Hepatocyte (in vitro differentiated cells): ENCODE data around the gene FAM120A. TPM values are rescaled to one million over a fixed set of nuclear protein-coding genes. Genes with fewer than 3 reads are reported as not detected.

ENCODE experiments used
- DNase-seq: peaks from one replicate; pipeline ENCODE4 v3.0.0-alpha.2; 2016; ENCODE audit warnings: low spot score
- H2AFZ ChIP-seq: fragments of 200-600 bp; sonication (generic); 2 replicates; pipeline ENCODE4 v1.6.0; 2016; ENCODE audit warnings: antibody characterized with exemption, mild to moderate bottlenecking
- H3K27ac ChIP-seq: fragments of 200-600 bp; sonication (generic); 2 replicates; pipeline ENCODE4 v1.5.1; 2016; ENCODE audit warnings: mild to moderate bottlenecking
- H3K27me3 ChIP-seq: fragments of 200-600 bp; sonication (generic); 2 replicates; pipeline ENCODE4 v1.6.1; 2016
- H3K36me3 ChIP-seq: fragments of 200-600 bp; sonication (generic); replicated peaks from 2 replicates; pipeline ENCODE4 v1.5.1; 2016; ENCODE audit warnings: low read depth; ENCODE audit not compliant: insufficient read depth
- H3K4me1 ChIP-seq: fragments of 200-600 bp; sonication (generic); 2 replicates; pipeline ENCODE4 v1.5.1; 2016; ENCODE audit warnings: mild to moderate bottlenecking, moderate library complexity; ENCODE audit not compliant: insufficient read depth
- H3K4me2 ChIP-seq: fragments of 200-600 bp; sonication (generic); 2 replicates; pipeline ENCODE4 v1.6.0; 2016
- H3K4me3 ChIP-seq: fragments of 200-600 bp; sonication (generic); 2 replicates; pipeline ENCODE4 v1.5.1; 2016; ENCODE audit warnings: mild to moderate bottlenecking
- H3K79me2 ChIP-seq: fragments of 200-600 bp; sonication (generic); 2 replicates; pipeline ENCODE4 v1.6.0; 2017; ENCODE audit warnings: mild to moderate bottlenecking
- H3K9me2 ChIP-seq: fragments of 200-600 bp; sonication (generic); replicated peaks from 2 replicates; pipeline ENCODE4 v1.6.0; 2017; ENCODE audit warnings: mild to moderate bottlenecking; ENCODE audit not compliant: insufficient read depth
- H3K9me3 ChIP-seq: fragments of 200-600 bp; sonication (generic); 2 replicates; pipeline ENCODE4 v1.5.1; 2016; ENCODE audit warnings: low read depth, mild to moderate bottlenecking
- H4K20me1 ChIP-seq: fragments of 200-600 bp; sonication (generic); 2 replicates; pipeline ENCODE4 v1.6.0; 2016; ENCODE audit warnings: mild to moderate bottlenecking; ENCODE audit not compliant: insufficient read depth, poor library complexity, severe bottlenecking
- EZH2 ChIP-seq: fragments of 200-600 bp; sonication (generic); IDR thresholded peaks from 2 replicates; pipeline ENCODE4 v1.6.1; 2016; ENCODE audit warnings: antibody characterized with exemption, mild to moderate bottlenecking, borderline replicate concordance
- EZH2phosphoT487 ChIP-seq: fragments of 200-600 bp; sonication (generic); IDR thresholded peaks from one replicate; pipeline ENCODE4 v1.6.1; 2018; ENCODE audit warnings: antibody characterized with exemption, mild to moderate bottlenecking, low read depth, moderate library complexity; ENCODE audit not compliant: unreplicated experiment, severe bottlenecking
- WGBS: methylation state at CpG from one replicate; pipeline ENCODE4 v1.1.6; 2016; ENCODE audit warnings: low lambda C conversion rate; ENCODE audit errors: missing lambda C conversion rate; 5-methylcytosine and 5-hydroxymethylcytosine counted together
- polyA plus RNA-seq: library from polyadenylated mRNA; unstranded; fragments of >200 nt; fragmentation: Nextera tagmentation; extraction: Ambion mirVana; gene quantifications from 2 replicates; pipeline ENCODE4 v1.2.1, GENCODE V29; 2016
- total RNA-seq: library from RNA; depleted of rRNA; stranded (reverse); fragments of >200 nt; gene quantifications from 2 replicates; pipeline ENCODE4 v1.2.3, GENCODE V29; 2014
- TF ChIP-seq, protein P1 (sequence below): fragments of 200-600 bp; sonication (generic); IDR thresholded peaks from 2 replicates; pipeline ENCODE4 v1.5.1; 2016; ENCODE audit warnings: antibody characterized with exemption, mild to moderate bottlenecking; ENCODE audit not compliant: poor library complexity

Gene FAM120A
- total and polyA plus RNA-seq, 2 experiments from 2014 or later: 16.0 to 49.3 TPM

DNA sequence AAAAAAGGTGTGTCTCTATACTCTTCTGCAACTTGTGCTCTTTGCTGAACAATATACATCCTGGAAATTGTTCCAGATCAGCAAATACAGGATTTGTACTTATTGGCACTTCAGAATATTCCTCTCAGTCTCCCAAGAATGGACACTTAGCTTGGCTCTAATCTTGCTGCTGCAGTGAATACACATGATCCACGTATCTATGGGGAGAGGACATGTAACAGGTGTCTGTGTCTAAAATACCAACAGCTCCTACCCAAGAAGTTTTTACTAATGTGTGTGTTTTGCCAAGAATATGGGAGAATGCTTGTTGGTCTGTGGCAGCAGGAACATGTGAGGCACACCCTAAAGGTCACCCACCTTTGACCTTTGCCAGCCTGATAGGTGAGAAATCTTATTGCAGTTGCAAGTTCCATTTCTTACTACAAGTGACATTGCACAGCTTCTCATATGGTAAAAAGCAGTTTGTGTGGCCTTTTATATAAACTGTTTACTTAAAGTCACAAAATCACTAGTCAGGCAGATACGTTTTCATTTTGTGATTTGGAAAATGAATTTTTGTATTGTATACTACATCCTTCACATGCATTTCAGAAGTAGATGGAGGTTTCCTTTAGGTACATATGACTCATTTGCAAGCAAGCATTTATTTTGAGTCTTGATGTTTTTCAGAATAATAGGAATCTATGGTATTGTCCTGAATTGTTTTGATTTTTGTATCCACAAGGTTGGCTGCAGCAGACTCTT lies 160.7 kb downstream of the FAM120A start:
- TF ChIP-seq EZH2phosphoT487: no peak
- TF ChIP-seq, protein P1, sequence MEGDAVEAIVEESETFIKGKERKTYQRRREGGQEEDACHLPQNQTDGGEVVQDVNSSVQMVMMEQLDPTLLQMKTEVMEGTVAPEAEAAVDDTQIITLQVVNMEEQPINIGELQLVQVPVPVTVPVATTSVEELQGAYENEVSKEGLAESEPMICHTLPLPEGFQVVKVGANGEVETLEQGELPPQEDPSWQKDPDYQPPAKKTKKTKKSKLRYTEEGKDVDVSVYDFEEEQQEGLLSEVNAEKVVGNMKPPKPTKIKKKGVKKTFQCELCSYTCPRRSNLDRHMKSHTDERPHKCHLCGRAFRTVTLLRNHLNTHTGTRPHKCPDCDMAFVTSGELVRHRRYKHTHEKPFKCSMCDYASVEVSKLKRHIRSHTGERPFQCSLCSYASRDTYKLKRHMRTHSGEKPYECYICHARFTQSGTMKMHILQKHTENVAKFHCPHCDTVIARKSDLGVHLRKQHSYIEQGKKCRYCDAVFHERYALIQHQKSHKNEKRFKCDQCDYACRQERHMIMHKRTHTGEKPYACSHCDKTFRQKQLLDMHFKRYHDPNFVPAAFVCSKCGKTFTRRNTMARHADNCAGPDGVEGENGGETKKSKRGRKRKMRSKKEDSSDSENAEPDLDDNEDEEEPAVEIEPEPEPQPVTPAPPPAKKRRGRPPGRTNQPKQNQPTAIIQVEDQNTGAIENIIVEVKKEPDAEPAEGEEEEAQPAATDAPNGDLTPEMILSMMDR: no peak
- TF ChIP-seq EZH2: no peak
- Histone ChIP-seq H3K9me3 (peaks cover 16% of the 10 kb centered on the region), H3K9me2 (no peaks in the 10 kb centered on the region), H3K4me2 (no peak overlapping the region), H3K4me1 (no peaks in the 10 kb centered on the region), H3K27ac (no peak overlapping the region), H4K20me1 (peaks cover 27% of the 10 kb centered on the region), H2AFZ (no peak overlapping the region), H3K4me3 (no peak overlapping the region), H3K27me3 (no peaks in the 10 kb centered on the region), H3K36me3 (no peaks in the 10 kb centered on the region), H3K79me2 (peaks cover 98% of the 10 kb centered on the region)
- 77% methylated on average over 2 of the region's 2 CpGs for WGBS
- DNase-seq: no peak

DNA sequence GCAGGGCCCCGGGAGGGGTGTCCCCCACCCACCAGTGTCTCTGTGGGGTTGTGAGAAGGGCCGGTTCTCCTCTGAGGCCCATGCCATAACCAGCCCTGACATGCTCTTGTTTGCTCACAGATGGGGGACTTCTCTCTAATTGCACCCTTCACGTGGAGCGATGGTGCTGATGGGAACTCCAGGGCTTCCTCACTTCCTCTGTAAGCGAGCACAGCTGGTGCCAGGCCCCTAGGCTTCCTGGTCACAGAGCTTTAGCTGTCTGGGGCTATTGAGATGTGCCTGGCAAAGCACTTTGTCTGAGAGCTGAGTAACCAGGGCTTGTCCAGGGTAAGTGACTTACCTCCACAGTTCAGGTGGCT lies 161.3 kb downstream of the FAM120A start:
- TF ChIP-seq, protein P1: no peak
- TF ChIP-seq EZH2phosphoT487 (no peak), EZH2 (no peak)
- peaks cover 28% of the 10 kb centered on the region for H4K20me1 ChIP-seq
- H3K36me3 ChIP-seq: no peaks in the 10 kb centered on the region
- no peaks in the 10 kb centered on the region for H3K27me3 ChIP-seq
- H3K4me1 ChIP-seq: no peaks in the 10 kb centered on the region
- peaks cover 98% of the 10 kb centered on the region for H3K79me2 ChIP-seq
- H3K27ac ChIP-seq: no peak overlapping the region
- WGBS: 77% methylated on average over 5 of the region's 5 CpGs
- H3K4me3 ChIP-seq: no peak overlapping the region
- H2AFZ ChIP-seq: no peak overlapping the region
- no peak for DNase-seq
- no peak overlapping the region for H3K4me2 ChIP-seq
- H3K9me3 ChIP-seq: peaks cover 16% of the 10 kb centered on the region
- H3K9me2 ChIP-seq: no peaks in the 10 kb centered on the region

DNA sequence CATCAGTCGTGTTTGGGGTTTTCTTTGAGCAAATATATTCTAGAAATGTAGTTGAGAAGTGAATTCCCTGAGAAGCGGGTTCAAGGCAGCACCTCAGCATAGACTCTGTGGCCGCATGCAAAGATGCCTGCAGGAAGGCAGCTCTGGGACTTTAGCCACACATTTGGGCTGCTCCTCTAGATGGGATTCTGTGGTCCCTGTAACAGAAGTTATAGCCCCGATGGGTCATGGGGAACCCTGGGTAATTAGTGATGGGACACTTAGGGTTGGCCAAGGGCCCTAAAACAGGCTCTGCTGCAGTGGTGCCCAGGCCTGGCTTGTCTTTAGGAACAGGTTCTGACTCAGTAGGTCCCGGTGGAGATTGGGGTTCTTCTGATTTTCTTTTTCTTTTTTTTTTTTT lies 161.7 kb downstream of the FAM120A start:
- peaks cover 16% of the 10 kb centered on the region for H3K9me3 ChIP-seq
- no peaks in the 10 kb centered on the region for H3K4me1 ChIP-seq
- no peaks in the 10 kb centered on the region for H3K27me3 ChIP-seq
- no peaks in the 10 kb centered on the region for H3K36me3 ChIP-seq
- H3K9me2 ChIP-seq: no peaks in the 10 kb centered on the region
- H3K79me2 ChIP-seq: peaks cover 98% of the 10 kb centered on the region
- no peak overlapping the region for H2AFZ ChIP-seq
- 95% methylated on average over 5 of the region's 5 CpGs for WGBS
- DNase-seq: no peak
- TF ChIP-seq, protein P1: no peak
- TF ChIP-seq EZH2phosphoT487 (no peak), EZH2 (no peak)
- H3K4me3 ChIP-seq: no peak overlapping the region
- no peak overlapping the region for H3K27ac ChIP-seq
- H4K20me1 ChIP-seq: peaks cover 30% of the 10 kb centered on the region
- no peak overlapping the region for H3K4me2 ChIP-seq
